ENCODE data around the gene M1AP. TPM values are rescaled to one million over a fixed set of nuclear protein-coding genes. Genes with fewer than 3 reads are reported as not detected.

M1AP gene
- total RNA-seq, 1 experiment from 2014 or later: not detected

- H3K36me3 ChIP-seq: no peaks in the 10 kb centered on the region
- H3K27me3 ChIP-seq: peaks cover 14% of the 10 kb centered on the region
- H3K4me3 ChIP-seq: no peak overlapping the region
- no peak overlapping the region for H3K27ac ChIP-seq
- H3K9me3 ChIP-seq (replicated peaks): no peaks in the 10 kb centered on the region
- DNase-seq: no peak
- H3K4me1 ChIP-seq: peaks cover 9% of the 10 kb centered on the region
These were observed 92.0 kb downstream of the M1AP start for GRCh38 chr2:74556159-74556558.

GRCh38 chr2:74555610-74556103 is 92.5 kb downstream of the M1AP start:
- no peak for DNase-seq

GRCh38 chr2:74554820-74555531 is 93.2 kb downstream of the M1AP start:
- no peak for DNase-seq
- H3K27ac ChIP-seq: no peak overlapping the region; the same call in 1 of the 2 replicates
- peaks cover 10% of the 10 kb centered on the region for H3K4me1 ChIP-seq
- H3K27me3 ChIP-seq: peaks cover 7% of the 10 kb centered on the region
- peak overlapping the region; percentile 61 for H3K4me3 ChIP-seq
- H3K36me3 ChIP-seq: no peaks in the 10 kb centered on the region
- no peaks in the 10 kb centered on the region for H3K9me3 ChIP-seq (replicated peaks)

More at GRCh38 chr2:74555610-74556103, 92.5 kb downstream of the M1AP start:
- Histone ChIP-seq H3K4me3 (no peak overlapping the region), H3K9me3 (replicated peaks) (no peaks in the 10 kb centered on the region), H3K36me3 (no peaks in the 10 kb centered on the region), H3K27ac (no peak overlapping the region), H3K4me1 (peaks cover 10% of the 10 kb centered on the region), H3K27me3 (peaks cover 14% of the 10 kb centered on the region)

GRCh38 chr2:74553892-74554819 is 94.0 kb downstream of the M1AP start, which contains the start of the genes DOK1 and LOXL3:
Gene DOK1 (plus strand): TSS chr2:74554720. CDS start chr2:74554755, 35 bp downstream.
Gene LOXL3 (minus strand): TSS chr2:74553942. CDS start chr2:74552634, 1,308 bp downstream.
- DNase-seq: peak; percentile 81 to 83
- H3K27me3 ChIP-seq: peaks cover 3% of the 10 kb centered on the region; the same call in 1 of the 2 replicates
- no peaks in the 10 kb centered on the region for H3K9me3 ChIP-seq (replicated peaks)
- H3K4me3 ChIP-seq: peak within 1 kb of the TSS; percentile 61
- peaks cover 10% of the 10 kb centered on the region for H3K4me1 ChIP-seq
- peak within 1 kb of the TSS; percentile 47; the same call in 1 of the 2 replicates for H3K27ac ChIP-seq
- H3K36me3 ChIP-seq: no peaks in the 10 kb centered on the region

- Histone ChIP-seq H3K4me3 (peak overlapping the region; percentile 61), H3K9me3 (replicated peaks) (no peaks in the 10 kb centered on the region), H3K36me3 (no peaks in the 10 kb centered on the region), H3K4me1 (peaks cover 14% of the 10 kb centered on the region), H3K27me3 (no peaks in the 10 kb centered on the region), H3K27ac (peak overlapping the region; percentile 47; the same call in 1 of the 2 replicates)
- DNase-seq: peak; percentile 47 to 62
These were observed 95.0 kb downstream of the M1AP start for GRCh38 chr2:74552914-74553811.

- peak overlapping the region; percentile 47; the same call in 1 of the 2 replicates for H3K27ac ChIP-seq
- DNase-seq: no peak
- H3K27me3 ChIP-seq: no peaks in the 10 kb centered on the region
- H3K4me1 ChIP-seq: peaks cover 18% of the 10 kb centered on the region
- H3K36me3 ChIP-seq: no peaks in the 10 kb centered on the region
- no peaks in the 10 kb centered on the region for H3K9me3 ChIP-seq (replicated peaks)
- H3K4me3 ChIP-seq: peak overlapping the region; percentile 61
These were observed 95.9 kb downstream of the M1AP start for GRCh38 chr2:74551942-74552913.

- Histone ChIP-seq H3K4me1 (peaks cover 18% of the 10 kb centered on the region), H3K9me3 (replicated peaks) (no peaks in the 10 kb centered on the region), H3K27me3 (no peaks in the 10 kb centered on the region), H3K36me3 (no peaks in the 10 kb centered on the region), H3K4me3 (no peak overlapping the region), H3K27ac (no peak overlapping the region)
- DNase-seq: peak; percentile 59 to 80
These were observed 96.6 kb downstream of the M1AP start for GRCh38 chr2:74551530-74551929.

GRCh38 chr2:74550231-74550630 is 97.9 kb downstream of the M1AP start:
- H3K4me1 ChIP-seq: peaks cover 18% of the 10 kb centered on the region
- no peak for DNase-seq
- H3K27ac ChIP-seq: no peak overlapping the region
- no peaks in the 10 kb centered on the region for H3K36me3 ChIP-seq
- H3K9me3 ChIP-seq (replicated peaks): no peaks in the 10 kb centered on the region
- no peak overlapping the region for H3K4me3 ChIP-seq
- H3K27me3 ChIP-seq: no peaks in the 10 kb centered on the region

- H3K27ac ChIP-seq: peak overlapping the region; percentile 2; the same call in 1 of the 2 replicates
These were observed 99.0 kb downstream of the M1AP start for GRCh38 chr2:74548900-74549826.

GRCh38 chr2:74548285-74548899 is 99.7 kb downstream of the M1AP start:
- no peaks in the 10 kb centered on the region for H3K36me3 ChIP-seq
- DNase-seq: peak; percentile 42 to 71
- peak overlapping the region; percentile 55 for H3K4me3 ChIP-seq
- H3K27ac ChIP-seq: no peak overlapping the region; the same call in 1 of the 2 replicates
- no peaks in the 10 kb centered on the region for H3K9me3 ChIP-seq (replicated peaks)
- H3K4me1 ChIP-seq: peaks cover 18% of the 10 kb centered on the region
- H3K27me3 ChIP-seq: no peaks in the 10 kb centered on the region

More at GRCh38 chr2:74548900-74549826, 99.0 kb downstream of the M1AP start:
- Histone ChIP-seq H3K9me3 (replicated peaks) (no peaks in the 10 kb centered on the region), H3K27me3 (no peaks in the 10 kb centered on the region), H3K4me1 (peaks cover 18% of the 10 kb centered on the region), H3K36me3 (no peaks in the 10 kb centered on the region), H3K4me3 (peak overlapping the region; percentile 55)
- peak; percentile 62 to 78 for DNase-seq

GRCh38 chr2:74546004-74546403 is 102.1 kb downstream of the M1AP start:
- Histone ChIP-seq H3K36me3 (no peaks in the 10 kb centered on the region), H3K27me3 (no peaks in the 10 kb centered on the region)
- DNase-seq: no peak

GRCh38 chr2:74544634-74545033 is 103.5 kb downstream of the M1AP start:
- H3K4me3 ChIP-seq: no peak overlapping the region

More at GRCh38 chr2:74546004-74546403, 102.1 kb downstream of the M1AP start:
- Histone ChIP-seq H3K9me3 (replicated peaks) (no peaks in the 10 kb centered on the region), H3K4me3 (no peak overlapping the region), H3K4me1 (peaks cover 8% of the 10 kb centered on the region; the same call in 1 of the 2 replicates), H3K27ac (no peak overlapping the region)

More at GRCh38 chr2:74544634-74545033, 103.5 kb downstream of the M1AP start:
- Histone ChIP-seq H3K27me3 (no peaks in the 10 kb centered on the region), H3K36me3 (no peaks in the 10 kb centered on the region), H3K4me1 (peaks cover 8% of the 10 kb centered on the region; the same call in 1 of the 2 replicates), H3K27ac (no peak overlapping the region), H3K9me3 (replicated peaks) (no peaks in the 10 kb centered on the region)
- DNase-seq: no peak

Measured in SJCRH30 (cell line).